Measurements from ENCODE around the gene KCNK2. TPM values are rescaled to one million over a fixed set of nuclear protein-coding genes. Genes with fewer than 3 reads are reported as not detected.
A peak's percentile ranks its signal among the peaks of the same experiment; 100 is the strongest.

Gene KCNK2
- total and polyA plus RNA-seq, 2 donors from 2014 or later = 1.4 TPM; not detected in 1

DNA sequence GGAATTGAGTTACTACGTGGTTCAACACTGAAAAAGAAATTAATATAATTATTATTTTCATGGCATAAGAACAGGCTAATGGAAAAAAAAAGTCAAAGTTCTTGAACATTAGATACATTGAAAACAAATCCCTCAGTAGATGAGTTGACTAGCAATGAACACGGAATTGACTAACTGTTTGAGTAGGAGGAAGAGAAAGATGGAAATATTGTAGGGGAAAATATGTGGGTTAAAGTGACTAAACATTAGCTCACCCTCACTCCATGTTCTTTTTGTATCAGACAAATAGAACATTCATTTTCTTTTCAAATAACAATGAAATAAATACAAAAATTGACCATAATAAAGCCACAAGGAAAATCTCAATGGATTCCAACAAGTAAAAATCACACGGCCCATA, 84.3 kb downstream of the KCNK2 start:
- DNase-seq = no peak
- no peak for FAIRE-seq
- Histone ChIP-seq H3K36me3 (ENCODE audit: control insufficient read depth in 2 of 3, insufficient read depth in 3 of 3, low read length in 3 of 3) (no peaks in the 10 kb centered on the region), H3K4me1 (ENCODE audit: control insufficient read depth in 2 of 3, insufficient read depth in 2 of 3, low read depth in 1 of 3, low read length in 3 of 3) (no peaks in the 10 kb centered on the region), H3K9ac (ENCODE audit: low read length in 3 of 3) (no peak overlapping the region), H3K27me3 (ENCODE audit: control insufficient read depth, insufficient read depth, low read length) (no peaks in the 10 kb centered on the region), H3K9me3 (ENCODE audit: control insufficient read depth in 2 of 3, insufficient read depth in 1 of 3, low read length in 3 of 3) (no peaks in the 10 kb centered on the region), H3K27ac (ENCODE audit: low read depth in 2 of 2, low read length in 2 of 2) (no peak overlapping the region), H3K4me3 (ENCODE audit: low read length in 3 of 3) (no peak overlapping the region)
- intact Hi-C loops (cut with DNase I) = no loop called here
- TF ChIP-seq, protein P1, sequence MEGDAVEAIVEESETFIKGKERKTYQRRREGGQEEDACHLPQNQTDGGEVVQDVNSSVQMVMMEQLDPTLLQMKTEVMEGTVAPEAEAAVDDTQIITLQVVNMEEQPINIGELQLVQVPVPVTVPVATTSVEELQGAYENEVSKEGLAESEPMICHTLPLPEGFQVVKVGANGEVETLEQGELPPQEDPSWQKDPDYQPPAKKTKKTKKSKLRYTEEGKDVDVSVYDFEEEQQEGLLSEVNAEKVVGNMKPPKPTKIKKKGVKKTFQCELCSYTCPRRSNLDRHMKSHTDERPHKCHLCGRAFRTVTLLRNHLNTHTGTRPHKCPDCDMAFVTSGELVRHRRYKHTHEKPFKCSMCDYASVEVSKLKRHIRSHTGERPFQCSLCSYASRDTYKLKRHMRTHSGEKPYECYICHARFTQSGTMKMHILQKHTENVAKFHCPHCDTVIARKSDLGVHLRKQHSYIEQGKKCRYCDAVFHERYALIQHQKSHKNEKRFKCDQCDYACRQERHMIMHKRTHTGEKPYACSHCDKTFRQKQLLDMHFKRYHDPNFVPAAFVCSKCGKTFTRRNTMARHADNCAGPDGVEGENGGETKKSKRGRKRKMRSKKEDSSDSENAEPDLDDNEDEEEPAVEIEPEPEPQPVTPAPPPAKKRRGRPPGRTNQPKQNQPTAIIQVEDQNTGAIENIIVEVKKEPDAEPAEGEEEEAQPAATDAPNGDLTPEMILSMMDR (IDR thresholded peaks at IDR 0.05; ENCODE audit: borderline replicate concordance, extremely low read depth, insufficient read depth) = no peak

- no peak overlapping the region for H3K9ac ChIP-seq (ENCODE audit: low read length in 3 of 3)
- no peaks in the 10 kb centered on the region for H3K4me1 ChIP-seq (ENCODE audit: control insufficient read depth in 2 of 3, insufficient read depth in 2 of 3, low read depth in 1 of 3, low read length in 3 of 3)
- no peaks in the 10 kb centered on the region for H3K36me3 ChIP-seq (ENCODE audit: control insufficient read depth in 2 of 3, insufficient read depth in 3 of 3, low read length in 3 of 3)
- no peak overlapping the region for H3K4me3 ChIP-seq (ENCODE audit: low read length in 3 of 3)
- FAIRE-seq (no peak), DNase-seq (no peak)
- no peaks in the 10 kb centered on the region for H3K27me3 ChIP-seq (ENCODE audit: control insufficient read depth, insufficient read depth, low read length)
- no peak overlapping the region for H3K27ac ChIP-seq (ENCODE audit: low read depth in 2 of 2, low read length in 2 of 2)
- intact Hi-C loops (cut with DNase I) = no loop called here
- TF ChIP-seq, protein P1 (IDR thresholded peaks at IDR 0.05; ENCODE audit: borderline replicate concordance, extremely low read depth, insufficient read depth) = no peak
- peaks cover 0 to 12% (median 0%) of the 10 kb centered on the region in 3 donors for H3K9me3 ChIP-seq (ENCODE audit: control insufficient read depth in 2 of 3, insufficient read depth in 1 of 3, low read length in 3 of 3)
Measured at GRCh38 chr1:215181518-215181917, 99.0 kb downstream of the KCNK2 start.

DNA sequence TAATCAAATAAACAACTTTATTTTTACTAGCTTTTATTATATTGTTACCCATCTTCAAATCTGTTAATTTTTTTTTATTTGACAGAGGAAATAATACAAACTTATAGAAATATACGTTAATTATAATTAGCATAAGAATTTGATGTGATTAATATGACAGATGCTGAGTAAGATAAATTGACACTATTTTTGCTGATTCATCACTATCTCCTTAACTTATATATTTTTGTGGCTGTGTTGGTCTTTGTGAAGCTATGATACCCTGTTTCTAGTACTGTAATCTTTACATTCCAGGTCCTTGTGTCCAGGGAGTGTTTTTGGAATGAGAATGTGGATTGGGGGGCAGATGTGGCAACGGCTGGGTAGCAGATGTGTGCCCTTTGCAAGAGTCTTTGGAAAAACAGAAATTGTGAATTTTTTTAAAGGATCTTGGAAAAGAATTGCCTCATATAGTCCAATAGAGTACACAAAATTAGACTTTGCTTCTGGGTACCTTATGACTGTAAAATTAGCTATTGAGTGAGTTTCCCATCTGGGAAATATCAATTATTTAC, 102.6 kb downstream of the KCNK2 start:
- intact Hi-C loops (cut with DNase I) = no loop called here
- no peaks in the 10 kb centered on the region for H3K27me3 ChIP-seq (ENCODE audit: control insufficient read depth, insufficient read depth, low read length)
- peaks cover 0 to 12% (median 0%) of the 10 kb centered on the region in 3 donors for H3K9me3 ChIP-seq (ENCODE audit: control insufficient read depth in 2 of 3, insufficient read depth in 1 of 3, low read length in 3 of 3)
- DNase-seq (no peak), FAIRE-seq (peak; percentile 77)
- no peaks in the 10 kb centered on the region for H3K4me1 ChIP-seq (ENCODE audit: control insufficient read depth in 2 of 3, insufficient read depth in 2 of 3, low read depth in 1 of 3, low read length in 3 of 3)
- no peak overlapping the region for H3K9ac ChIP-seq (ENCODE audit: low read length in 3 of 3)
- no peak overlapping the region for H3K4me3 ChIP-seq (ENCODE audit: low read length in 3 of 3)
- TF ChIP-seq, protein P1 (IDR thresholded peaks at IDR 0.05; ENCODE audit: borderline replicate concordance, extremely low read depth, insufficient read depth) = no peak
- no peak overlapping the region for H3K27ac ChIP-seq (ENCODE audit: low read depth in 2 of 2, low read length in 2 of 2)
- H3K36me3 ChIP-seq (ENCODE audit: control insufficient read depth in 2 of 3, insufficient read depth in 3 of 3, low read length in 3 of 3) = no peaks in the 10 kb centered on the region

Measured in kidney (tissue), 14 donors.